ENCODE measurements around the gene SIL1.

GRCh38 chr5:139061274-139061673 is 136.9 kb downstream of the SIL1 start:
- TF ChIP-seq CTCF (conservative IDR thresholded peaks at IDR 0.05), result no peak
- no peak for TF ChIP-seq EZH2 (IDR thresholded peaks at IDR 0.05; ENCODE audit: low read depth)
